Fibroblast of gingiva (primary cell): ENCODE measurements around the gene SLC38A1.

Experiments
- DNase-seq: peaks from one replicate; pipeline ENCODE4 v3.0.0-alpha.2; 2011; ENCODE audit warnings: low read depth

The SLC38A1 gene

GRCh38 chr12:46230983-46231382 lies 37.9 kb downstream of the SLC38A1 start:
- no peak for DNase-seq

DNA sequence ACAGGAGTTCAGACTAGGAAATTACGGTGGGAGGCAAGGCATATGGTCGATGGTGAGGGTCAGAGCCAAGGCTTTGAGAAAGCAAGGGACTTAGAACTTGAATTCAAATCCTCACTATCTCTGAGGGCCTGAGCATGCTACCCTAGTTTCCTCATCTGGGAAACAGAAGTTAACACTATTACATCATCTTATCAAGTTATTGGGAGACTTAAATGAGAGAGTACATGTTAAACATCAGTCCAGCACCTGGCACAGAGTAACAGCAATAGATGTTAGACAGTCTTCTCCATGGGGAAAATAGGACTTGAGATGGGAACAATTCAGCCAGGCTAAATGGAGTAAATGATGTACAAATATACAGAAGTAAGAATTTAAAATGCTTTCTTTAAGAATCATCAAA lies 38.5 kb downstream of the SLC38A1 start:
- DNase-seq, result no peak

DNA sequence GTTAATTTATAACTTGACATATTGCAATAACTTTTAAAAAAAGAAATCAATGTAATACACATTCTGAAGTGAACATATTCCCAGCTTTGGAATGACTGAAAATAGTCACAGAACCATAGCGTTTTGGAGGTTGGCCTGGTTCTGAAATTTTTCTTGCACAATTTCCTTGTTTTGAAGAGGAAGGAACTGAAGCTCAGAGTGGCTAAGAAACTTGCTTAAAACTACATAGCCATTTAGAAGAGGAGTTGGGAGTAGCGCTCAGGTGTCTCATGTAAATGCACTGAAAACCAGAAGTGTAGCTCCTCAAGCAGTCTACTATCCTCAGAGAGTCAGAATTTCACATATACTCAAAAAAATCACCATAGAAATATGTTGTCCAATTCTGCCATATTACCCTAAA lies 41.2 kb downstream of the SLC38A1 start:
- peak; percentile 7 for DNase-seq

DNA sequence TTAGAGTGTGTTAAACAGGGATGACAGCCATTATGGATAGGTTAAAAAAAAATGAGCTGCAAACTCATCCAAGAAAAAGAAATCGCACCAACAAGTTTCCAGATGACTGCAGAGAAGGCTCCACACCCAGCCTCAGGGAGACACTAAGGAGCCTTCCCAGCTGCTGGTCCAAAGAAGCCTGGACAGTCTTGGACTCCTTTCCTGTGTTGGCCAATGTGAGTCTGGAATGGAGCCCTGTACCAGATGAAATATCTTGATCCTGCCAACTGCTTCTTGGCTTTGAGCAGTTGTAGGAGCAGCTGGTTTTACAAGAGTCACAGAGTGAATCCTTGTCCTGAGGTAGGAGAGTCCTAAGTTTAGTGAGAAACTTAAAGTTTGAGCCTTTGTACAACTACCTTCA lies 44.5 kb downstream of the SLC38A1 start:
- peak; percentile 96 for DNase-seq

GRCh38 chr12:46223047-46223446 lies 45.8 kb downstream of the SLC38A1 start:
- DNase-seq, result no peak

- no peak for DNase-seq
These were observed 46.2 kb downstream of the SLC38A1 start for GRCh38 chr12:46222636-46223035.

- peak; percentile 51 for DNase-seq
These were observed 47.4 kb downstream of the SLC38A1 start for GRCh38 chr12:46221255-46222128.

GRCh38 chr12:46219877-46220655 lies 48.8 kb downstream of the SLC38A1 start:
- peak; percentile 75 for DNase-seq

- DNase-seq, result no peak
These were observed 49.5 kb downstream of the SLC38A1 start for GRCh38 chr12:46219132-46219876.

DNA sequence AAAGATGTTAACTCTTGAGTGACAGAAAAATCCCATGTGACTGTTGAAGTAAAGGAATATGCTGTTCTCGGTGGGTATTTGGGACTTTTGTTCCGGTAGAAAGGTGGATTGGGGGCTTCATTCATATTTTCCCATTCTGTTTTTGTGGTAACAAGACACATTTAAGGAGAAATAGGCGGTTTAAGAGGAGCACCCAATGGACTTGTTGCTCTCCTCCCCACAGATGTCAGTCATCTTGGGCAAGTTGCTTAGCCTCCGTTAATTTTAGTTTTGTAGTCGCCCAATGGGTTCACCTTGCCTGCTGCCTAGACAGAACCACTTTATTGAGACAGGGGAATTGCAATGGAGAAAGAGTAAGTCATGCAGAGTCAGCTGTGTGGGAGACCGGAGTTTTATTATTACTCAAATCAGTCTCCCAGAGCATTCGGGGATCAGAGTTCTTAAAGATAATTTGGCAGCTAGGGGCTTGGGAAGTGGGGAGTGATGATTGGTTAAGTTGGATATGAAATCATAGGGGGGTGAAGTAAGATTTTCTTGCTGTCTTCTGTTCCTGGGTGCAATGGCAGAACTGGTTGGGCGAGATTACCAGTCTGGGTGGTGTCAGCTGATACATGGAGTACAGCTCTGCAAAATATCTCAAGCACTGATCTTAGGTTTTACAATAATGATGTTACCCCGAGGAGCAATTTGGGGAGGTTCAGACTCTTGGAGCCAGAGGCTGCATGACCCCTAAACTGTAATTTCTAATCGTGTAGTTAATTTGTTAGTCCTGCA lies 50.3 kb downstream of the SLC38A1 start:
- DNase-seq, result no peak

DNA sequence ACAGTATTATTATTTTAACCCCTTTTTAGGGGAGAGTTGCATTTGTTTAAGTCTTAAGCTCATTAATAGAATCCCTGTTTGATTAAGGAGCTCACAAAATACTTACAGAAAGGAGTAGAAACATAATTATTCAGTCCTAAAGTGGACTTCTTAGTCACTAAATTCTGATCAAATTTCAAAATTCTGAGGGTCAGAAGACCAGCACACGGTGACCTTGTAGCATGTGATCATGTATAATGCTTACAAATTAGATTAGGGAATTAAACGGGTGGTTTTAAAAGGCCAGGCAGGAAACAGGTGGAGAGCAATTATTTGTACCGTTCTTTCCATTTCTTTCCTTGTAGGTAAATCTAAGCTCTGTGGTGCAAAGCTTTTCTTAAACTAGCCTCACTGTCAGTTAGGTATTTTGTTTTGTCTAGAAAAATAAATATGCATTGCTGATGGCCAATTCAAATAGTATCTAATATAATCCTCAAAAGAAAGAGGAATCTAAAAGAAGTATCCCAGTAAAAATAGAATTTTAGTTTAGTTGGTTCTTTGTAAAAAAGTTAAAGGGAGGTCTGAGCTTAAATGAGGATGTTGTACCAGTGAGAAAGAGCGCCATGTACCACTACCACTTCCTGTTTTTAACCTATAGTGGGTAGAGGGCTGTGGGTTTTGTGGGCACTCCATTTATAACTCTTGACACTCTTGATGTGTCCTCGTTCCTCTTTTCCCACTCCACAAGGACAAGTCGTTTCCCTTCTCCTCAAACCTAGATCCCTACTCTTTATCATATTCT lies 51.1 kb downstream of the SLC38A1 start:
- no peak for DNase-seq

GRCh38 chr12:46214668-46215436 lies 54.0 kb downstream of the SLC38A1 start:
- no peak for DNase-seq

DNA sequence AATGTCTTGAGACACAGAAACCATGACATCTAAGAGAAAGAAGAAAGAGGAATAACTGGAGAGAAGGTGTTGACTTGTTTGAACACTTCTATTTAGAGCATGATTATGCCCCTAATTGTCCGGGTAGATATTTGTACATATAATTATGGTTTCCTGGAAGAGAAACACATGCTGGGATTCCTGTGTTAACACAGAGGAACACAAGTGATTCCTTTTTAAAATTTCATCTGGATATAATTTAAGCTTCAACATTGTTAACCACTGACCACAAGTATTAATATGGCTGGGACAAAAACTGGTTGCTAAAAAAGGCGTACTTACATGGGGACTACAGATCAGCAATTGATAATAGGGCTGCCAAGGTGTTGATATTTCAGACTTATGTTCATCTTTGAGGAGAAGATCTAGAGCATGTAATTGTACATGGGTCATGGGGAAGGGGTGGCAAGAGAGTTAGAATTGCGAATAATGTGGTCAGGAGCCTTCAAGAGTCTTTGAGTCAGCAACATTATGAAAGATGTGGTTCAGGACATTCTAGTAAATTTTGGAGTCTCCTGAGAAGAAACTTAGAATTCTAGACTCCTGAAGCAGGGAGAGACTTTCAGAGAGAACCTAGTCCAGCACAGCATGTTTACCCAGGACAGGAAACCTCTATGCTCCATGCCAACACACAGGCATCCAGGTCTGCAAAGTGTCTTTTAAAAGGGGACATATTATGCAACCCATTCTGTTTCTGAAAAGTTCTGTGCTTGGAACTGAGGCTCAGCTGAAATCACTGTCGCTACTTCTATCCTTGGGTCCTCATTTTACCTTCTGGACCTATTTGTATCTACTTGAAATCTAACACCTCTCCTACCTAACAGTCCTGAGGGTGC lies 56.5 kb downstream of the SLC38A1 start:
- peak; percentile 35 for DNase-seq

DNA sequence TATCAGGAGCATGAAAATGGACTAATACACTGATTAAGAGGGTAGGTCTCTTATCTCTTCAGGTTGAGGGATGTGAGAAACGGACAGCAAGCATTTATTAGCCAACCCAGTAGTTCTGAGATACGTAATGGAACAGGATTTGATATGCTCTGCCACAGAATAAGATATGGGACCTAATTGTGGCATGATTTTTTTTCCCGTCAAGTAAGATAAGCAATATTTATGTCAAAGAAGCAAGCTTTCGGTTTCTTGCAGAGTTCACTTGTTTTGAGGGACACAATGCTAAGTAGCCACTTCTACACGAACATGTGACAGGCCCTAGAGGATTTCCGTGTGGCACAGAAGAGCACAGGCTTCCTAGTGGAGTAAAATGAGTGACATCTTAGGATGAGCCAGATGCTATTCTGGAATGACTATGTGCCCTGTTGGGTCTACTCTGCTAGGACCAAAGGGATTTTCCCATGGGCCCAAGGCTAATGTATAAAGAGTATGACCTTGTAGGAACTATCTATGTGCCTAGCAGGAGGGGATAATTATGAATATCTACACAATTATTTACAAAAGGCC lies 57.9 kb downstream of the SLC38A1 start:
- no peak for DNase-seq

DNA sequence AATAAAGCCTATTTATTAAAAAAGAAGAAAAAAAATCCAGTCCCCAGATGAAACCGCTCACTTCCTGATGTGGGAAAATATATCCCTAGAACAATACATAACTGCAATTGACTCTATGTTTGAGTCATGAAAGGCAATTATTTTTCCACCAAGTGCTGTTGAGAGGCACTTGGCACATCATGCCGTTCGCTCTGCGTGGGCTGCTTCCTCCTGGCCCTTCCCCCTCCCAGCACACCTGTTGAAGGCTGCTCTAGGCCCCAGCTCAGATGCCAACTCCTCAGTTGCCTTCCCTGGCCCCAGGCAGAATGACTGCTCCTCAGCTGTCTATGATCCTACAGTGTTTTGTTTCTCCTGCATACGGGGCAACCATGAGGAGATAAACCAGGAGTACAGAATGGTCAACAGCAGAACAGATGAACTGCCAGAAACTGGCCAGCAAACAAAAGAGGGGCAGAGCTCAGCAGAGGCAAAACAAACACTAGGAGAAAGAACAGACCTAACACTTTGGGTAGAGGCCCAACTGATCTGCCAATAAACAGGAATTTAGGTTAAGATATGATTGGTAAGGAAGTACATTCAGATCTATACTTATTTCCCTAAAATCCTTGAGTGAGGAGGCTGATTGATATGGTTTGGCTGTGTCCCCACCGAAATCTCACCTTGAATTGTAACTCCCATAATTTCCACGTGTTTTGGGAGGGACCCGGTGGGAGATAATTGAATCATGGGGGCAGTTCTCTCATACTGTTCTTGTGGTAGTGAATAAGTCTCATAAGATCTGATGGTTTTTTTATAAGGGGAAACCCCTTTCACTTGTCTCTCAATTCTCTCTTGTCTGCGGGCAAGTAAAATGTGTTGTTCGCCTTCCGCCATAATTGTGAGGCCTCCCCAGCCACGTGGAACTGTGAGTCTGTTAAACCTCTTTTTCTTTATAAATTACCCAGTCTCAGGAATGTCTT lies 58.6 kb downstream of the SLC38A1 start:
- no peak for DNase-seq

GRCh38 chr12:46209170-46209569 lies 59.7 kb downstream of the SLC38A1 start:
- DNase-seq, result peak; percentile 71

GRCh38 chr12:46208370-46208769 lies 60.5 kb downstream of the SLC38A1 start:
- no peak for DNase-seq

DNA sequence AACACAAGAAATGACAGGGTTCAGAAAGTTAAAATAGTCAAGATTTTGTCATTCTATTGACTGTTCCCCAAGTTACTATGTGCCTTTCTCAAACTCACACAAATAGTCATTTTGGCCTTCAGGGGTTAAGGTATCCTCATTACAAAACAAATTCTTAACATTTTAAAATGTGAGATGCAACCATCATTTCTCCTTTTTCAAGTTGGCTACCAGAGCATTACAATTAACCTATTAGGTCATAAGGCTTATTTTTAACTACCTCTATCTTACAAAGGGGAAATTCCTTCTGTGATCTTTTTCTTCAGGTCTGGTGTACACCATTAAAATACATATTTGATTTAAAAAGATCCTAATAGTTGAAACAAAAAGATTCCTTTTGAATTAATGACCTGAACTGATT lies 61.2 kb downstream of the SLC38A1 start:
- no peak for DNase-seq
